ENCODE measurements around the gene LRRC51. TPM values are rescaled to one million over a fixed set of nuclear protein-coding genes. Genes with fewer than 3 reads are reported as not detected.

Gene LRRC51
- total RNA-seq, 2 donors from 2014 or later: 6.1 to 24.0 TPM

GRCh38 chr11:72084965-72085364, 4.3 kb downstream of the LRRC51 start:
- TF ChIP-seq CTCF (IDR thresholded peaks at IDR 0.05): no peak
- no peak overlapping the region for H3K27ac ChIP-seq
- no peaks in the 10 kb centered on the region for H3K9me3 ChIP-seq
- H3K4me1 ChIP-seq (ENCODE audit: control insufficient read depth in 1 of 2, low read depth in 2 of 2): peaks cover 6 to 9% of the 10 kb centered on the region in 2 donors
- H3K27me3 ChIP-seq (replicated peaks; ENCODE audit: insufficient read depth): no peaks in the 10 kb centered on the region
- ATAC-seq (ENCODE audit: insufficient number of reproducible peaks, low FRiP score, low read depth) (no peak), DNase-seq (ENCODE audit: low spot score) (no peak)
- peaks cover 5% of the 10 kb centered on the region for H3K36me3 ChIP-seq
- no peak overlapping the region for H3K4me3 ChIP-seq

GRCh38 chr11:72085621-72086351, 5.1 kb downstream of the LRRC51 start:
- no peak for TF ChIP-seq CTCF (IDR thresholded peaks at IDR 0.05)
- Histone ChIP-seq H3K36me3 (peaks cover 5% of the 10 kb centered on the region), H3K9me3 (no peaks in the 10 kb centered on the region), H3K27me3 (replicated peaks; ENCODE audit: insufficient read depth) (no peaks in the 10 kb centered on the region), H3K4me3 (no peak overlapping the region), H3K27ac (no peak overlapping the region), H3K4me1 (ENCODE audit: control insufficient read depth in 1 of 2, low read depth in 2 of 2) (peaks cover 6 to 9% of the 10 kb centered on the region in 2 donors)
- ATAC-seq (ENCODE audit: insufficient number of reproducible peaks, low FRiP score, low read depth): no peak
- DNase-seq (ENCODE audit: low spot score): no peak

DNA sequence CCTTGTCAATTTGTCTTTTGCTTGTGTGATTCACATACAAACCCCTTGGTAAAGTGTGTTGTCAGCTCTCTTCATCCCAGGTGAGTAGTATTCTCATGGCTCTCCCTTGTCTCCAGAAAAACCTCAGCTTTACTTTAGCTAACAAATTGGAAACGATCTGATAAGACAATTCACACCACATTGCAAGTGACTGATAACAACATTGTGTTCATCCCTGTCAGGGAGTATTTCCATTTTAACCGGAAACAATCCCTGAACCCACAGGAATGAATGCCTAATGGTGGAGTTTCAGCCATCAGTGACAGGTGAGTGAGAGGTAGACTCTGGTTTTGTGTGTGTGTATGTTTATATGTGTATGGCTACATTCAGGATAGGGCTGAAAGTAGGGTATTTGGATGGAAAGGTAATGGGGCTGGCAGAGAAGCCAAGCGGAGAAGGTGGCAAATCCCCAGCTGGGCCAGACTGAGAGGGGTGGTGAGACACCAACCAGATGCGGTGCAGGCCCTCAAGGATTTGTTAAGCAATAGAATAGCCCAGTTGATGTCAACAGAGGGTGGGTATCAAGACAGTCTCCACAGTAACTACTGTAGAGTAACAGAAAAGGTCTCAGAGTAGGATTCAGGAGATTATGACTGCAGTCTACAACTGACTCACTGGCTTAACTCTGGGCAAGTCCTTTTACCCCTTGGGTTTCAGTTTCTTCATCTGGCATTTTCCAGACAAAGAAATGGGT, 7.6 kb downstream of the LRRC51 start:
- no peak for TF ChIP-seq CTCF (IDR thresholded peaks at IDR 0.05)
- Histone ChIP-seq H3K4me3 (no peak overlapping the region), H3K9me3 (no peaks in the 10 kb centered on the region), H3K4me1 (ENCODE audit: control insufficient read depth in 1 of 2, low read depth in 2 of 2) (peaks cover 0 to 10% of the 10 kb centered on the region in 2 donors), H3K27ac (no peak overlapping the region), H3K27me3 (replicated peaks; ENCODE audit: insufficient read depth) (no peaks in the 10 kb centered on the region), H3K36me3 (peaks cover 5% of the 10 kb centered on the region)
- ATAC-seq (ENCODE audit: insufficient number of reproducible peaks, low FRiP score, low read depth) (no peak), DNase-seq (ENCODE audit: low spot score) (no peak)

DNA sequence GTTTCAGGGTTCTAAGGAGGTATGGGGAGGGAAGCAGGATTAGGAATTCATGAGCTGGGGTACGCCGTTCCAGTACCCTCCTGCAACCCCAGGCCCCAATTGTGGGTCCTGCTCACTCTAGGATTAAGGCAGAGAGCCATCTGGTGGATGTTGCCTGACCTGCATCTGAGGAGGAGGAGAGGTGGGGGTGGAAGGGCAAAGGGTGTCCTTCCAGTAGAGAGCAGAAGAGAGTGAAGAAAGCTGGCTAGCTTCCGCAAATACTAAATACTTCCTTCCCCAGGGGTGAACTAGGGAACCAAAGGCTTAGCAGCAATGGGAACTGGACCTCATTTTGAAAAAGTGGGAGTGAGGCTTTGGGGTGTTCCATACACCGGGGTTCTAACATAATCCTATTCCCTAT, 10.6 kb downstream of the LRRC51 start:
- H3K36me3 ChIP-seq: peaks cover 9% of the 10 kb centered on the region
- H3K4me1 ChIP-seq (ENCODE audit: control insufficient read depth in 1 of 2, low read depth in 2 of 2): peaks cover 0 to 10% of the 10 kb centered on the region in 2 donors
- ATAC-seq (ENCODE audit: insufficient number of reproducible peaks, low FRiP score, low read depth) (peak; percentile 33), DNase-seq (ENCODE audit: low spot score) (no peak)
- H3K27me3 ChIP-seq (replicated peaks; ENCODE audit: insufficient read depth): no peaks in the 10 kb centered on the region
- no peak overlapping the region for H3K4me3 ChIP-seq
- H3K9me3 ChIP-seq: no peaks in the 10 kb centered on the region
- H3K27ac ChIP-seq: peak overlapping the region in 1 of 2 donors; percentile 27
- TF ChIP-seq CTCF (IDR thresholded peaks at IDR 0.05): peak; percentile 77

DNA sequence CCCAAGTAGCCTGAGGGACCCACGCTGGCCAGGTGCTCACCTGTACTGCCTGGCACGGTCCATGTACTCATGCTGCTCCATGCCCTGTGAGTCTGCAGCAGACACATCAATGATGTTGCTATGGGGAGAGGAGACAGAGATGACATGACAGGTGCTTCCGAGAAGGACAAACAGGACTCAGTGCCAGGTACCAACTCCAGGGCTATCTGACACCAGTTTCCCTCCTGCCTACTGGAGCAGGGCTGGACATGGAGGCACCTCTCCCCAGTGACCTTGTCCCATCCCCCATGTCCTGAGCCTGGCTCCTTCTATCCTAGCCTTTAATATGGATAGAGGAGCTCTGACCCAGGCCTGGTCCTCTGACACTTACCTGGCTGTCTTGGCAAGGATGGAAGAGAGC, 18.1 kb downstream of the LRRC51 start:
- Histone ChIP-seq H3K27ac (no peak overlapping the region), H3K36me3 (peaks cover 28% of the 10 kb centered on the region)

More for the DNA sequence above, 18.1 kb downstream of the LRRC51 start:
- Histone ChIP-seq H3K9me3 (no peaks in the 10 kb centered on the region), H3K4me1 (ENCODE audit: control insufficient read depth in 1 of 2, low read depth in 2 of 2) (peaks cover 17 to 31% of the 10 kb centered on the region in 2 donors), H3K4me3 (no peak overlapping the region), H3K27me3 (replicated peaks; ENCODE audit: insufficient read depth) (no peaks in the 10 kb centered on the region)
- ATAC-seq (ENCODE audit: insufficient number of reproducible peaks, low FRiP score, low read depth) (no peak), DNase-seq (ENCODE audit: low spot score) (no peak)
- TF ChIP-seq CTCF (IDR thresholded peaks at IDR 0.05): no peak
